HepG2 (cell line): Measurements from ENCODE around the gene RAB3IP. TPM values are rescaled to one million over a fixed set of nuclear protein-coding genes. Genes with fewer than 3 reads are reported as not detected.
A peak's percentile ranks its signal among the peaks of the same experiment; 100 is the strongest.

Experiments
- CBX1 ChIP-seq: IDR thresholded peaks from one replicate; pipeline ENCODE4 v1.6.1; 2016; ENCODE audit warnings: antibody characterized with exemption, low read depth
- FIP1L1 ChIP-seq: fragments of 200-400 bp; formaldehyde crosslinking; IDR thresholded peaks from 2 replicates; pipeline ENCODE4 v1.6.1; 2018; ENCODE audit warnings: low read depth, mild to moderate bottlenecking, low read length, moderate library complexity, borderline replicate concordance; ENCODE audit not compliant: insufficient read depth
- ISX ChIP-seq: sonication (generic); formaldehyde crosslinking; conservative IDR thresholded peaks from 2 replicates; pipeline ENCODE4 v1.5.0; 2020; ENCODE audit warnings: missing genetic modification reagents
- JUN ChIP-seq: sonication (generic); formaldehyde crosslinking; IDR thresholded peaks from 2 replicates; pipeline ENCODE4 v1.4.0; 2020; ENCODE audit warnings: mild to moderate bottlenecking, missing genetic modification reagents
- SAP130 ChIP-seq: IDR thresholded peaks from 2 replicates; pipeline ENCODE4 v1.6.1; 2016; ENCODE audit warnings: low read depth
- SP4 ChIP-seq: sonication (generic); formaldehyde crosslinking; IDR thresholded peaks from 2 replicates; pipeline ENCODE4 v1.8.1; 2023; ENCODE audit warnings: mild to moderate bottlenecking, missing genetic modification reagents
- ZFX ChIP-seq: sonication (generic); formaldehyde crosslinking; IDR thresholded peaks from 2 replicates; pipeline ENCODE4 v1.4.0; 2020; ENCODE audit warnings: mild to moderate bottlenecking, low read depth, missing genetic modification reagents, moderate library complexity
- ZNF296 ChIP-seq: sonication (generic); formaldehyde crosslinking; conservative IDR thresholded peaks from 2 replicates; pipeline ENCODE4 v1.5.0; 2020; ENCODE audit warnings: mild to moderate bottlenecking, missing genetic modification reagents
- ZNF407 ChIP-seq: sonication (generic); formaldehyde crosslinking; IDR thresholded peaks from one replicate; pipeline ENCODE4 v1.5.1; 2020; ENCODE audit warnings: mild to moderate bottlenecking, missing genetic modification reagents; ENCODE audit errors: not compliant biosample characterization
- polyA plus RNA-seq, 8 experiments: library from polyadenylated mRNA; depleted of rRNA in 3 of 8; stranded (reverse) in 7 of 8; unstranded in 1 of 8; fragments of >200 nt; fragmentation: Illumina TruSeq in 4 of 8; extraction: Trizol in 4 of 8; gene quantifications; 2 replicates each; pipeline versions ENCODE4 v1.2.1 to v1.2.3, GENCODE V29; 2011 to 2016; ENCODE audit warnings: low read depth in 4 of 8, missing spikeins in 1 of 8, mixed read lengths in 1 of 8; ENCODE audit not compliant: insufficient read depth in 1 of 8
- total RNA-seq, 5 experiments: library from RNA; depleted of rRNA; stranded (reverse); fragments of >200 nt; fragmentation: Illumina TruSeq; extraction: Trizol; gene quantifications; 2 replicates each; pipeline ENCODE4 v1.2.3, GENCODE V29; 2016; ENCODE audit warnings: low read depth in 1 of 5
- TF ChIP-seq, protein P1 (sequence below): sonication (generic); formaldehyde crosslinking; IDR thresholded peaks from 2 replicates; pipeline ENCODE4 v1.4.0; 2020; ENCODE audit warnings: mild to moderate bottlenecking, missing genetic modification reagents
- TF ChIP-seq, protein P2 (sequence below): sonication (generic); formaldehyde crosslinking; IDR thresholded peaks from 2 replicates; pipeline ENCODE4 v1.4.0; 2020; ENCODE audit warnings: mild to moderate bottlenecking, missing genetic modification reagents
- TF ChIP-seq, protein P3 (sequence below): sonication (generic); formaldehyde crosslinking; IDR thresholded peaks from 2 replicates; pipeline ENCODE4 v1.5.1; 2020; ENCODE audit warnings: mild to moderate bottlenecking, missing genetic modification reagents, borderline replicate concordance
- TF ChIP-seq, protein P4 (sequence below): IDR thresholded peaks from 2 replicates; pipeline ENCODE4 v1.6.1; 2012; ENCODE audit warnings: low read depth, low read length, improper control_type of control experiment

The RAB3IP gene
- total and polyA plus RNA-seq, 2 of the 13 experiments (the other 11 are each of a cell fraction or from before 2014, with no cell fraction given), result 33.6 to 41.1 TPM

GRCh38 chr12:69738351-69739286 lies at the start of gene RAB3IP (continued):
- TF ChIP-seq ZNF407 (CRISPR knock-in tag), result peak; percentile 21
- TF ChIP-seq, protein P1, sequence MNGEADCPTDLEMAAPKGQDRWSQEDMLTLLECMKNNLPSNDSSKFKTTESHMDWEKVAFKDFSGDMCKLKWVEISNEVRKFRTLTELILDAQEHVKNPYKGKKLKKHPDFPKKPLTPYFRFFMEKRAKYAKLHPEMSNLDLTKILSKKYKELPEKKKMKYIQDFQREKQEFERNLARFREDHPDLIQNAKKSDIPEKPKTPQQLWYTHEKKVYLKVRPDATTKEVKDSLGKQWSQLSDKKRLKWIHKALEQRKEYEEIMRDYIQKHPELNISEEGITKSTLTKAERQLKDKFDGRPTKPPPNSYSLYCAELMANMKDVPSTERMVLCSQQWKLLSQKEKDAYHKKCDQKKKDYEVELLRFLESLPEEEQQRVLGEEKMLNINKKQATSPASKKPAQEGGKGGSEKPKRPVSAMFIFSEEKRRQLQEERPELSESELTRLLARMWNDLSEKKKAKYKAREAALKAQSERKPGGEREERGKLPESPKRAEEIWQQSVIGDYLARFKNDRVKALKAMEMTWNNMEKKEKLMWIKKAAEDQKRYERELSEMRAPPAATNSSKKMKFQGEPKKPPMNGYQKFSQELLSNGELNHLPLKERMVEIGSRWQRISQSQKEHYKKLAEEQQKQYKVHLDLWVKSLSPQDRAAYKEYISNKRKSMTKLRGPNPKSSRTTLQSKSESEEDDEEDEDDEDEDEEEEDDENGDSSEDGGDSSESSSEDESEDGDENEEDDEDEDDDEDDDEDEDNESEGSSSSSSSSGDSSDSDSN (CRISPR knock-in tag), result no peak
- no peak for TF ChIP-seq JUN (CRISPR knock-in tag)
- TF ChIP-seq ZFX (CRISPR knock-in tag), result peak; percentile 82
- TF ChIP-seq, protein P2, sequence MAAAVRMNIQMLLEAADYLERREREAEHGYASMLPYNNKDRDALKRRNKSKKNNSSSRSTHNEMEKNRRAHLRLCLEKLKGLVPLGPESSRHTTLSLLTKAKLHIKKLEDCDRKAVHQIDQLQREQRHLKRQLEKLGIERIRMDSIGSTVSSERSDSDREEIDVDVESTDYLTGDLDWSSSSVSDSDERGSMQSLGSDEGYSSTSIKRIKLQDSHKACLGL (CRISPR knock-in tag), result peak; percentile 65; the same call in 1 of the 2 replicates
- peak; percentile 27; the same call in 1 of the 2 replicates for TF ChIP-seq SP4
- TF ChIP-seq, protein P3, sequence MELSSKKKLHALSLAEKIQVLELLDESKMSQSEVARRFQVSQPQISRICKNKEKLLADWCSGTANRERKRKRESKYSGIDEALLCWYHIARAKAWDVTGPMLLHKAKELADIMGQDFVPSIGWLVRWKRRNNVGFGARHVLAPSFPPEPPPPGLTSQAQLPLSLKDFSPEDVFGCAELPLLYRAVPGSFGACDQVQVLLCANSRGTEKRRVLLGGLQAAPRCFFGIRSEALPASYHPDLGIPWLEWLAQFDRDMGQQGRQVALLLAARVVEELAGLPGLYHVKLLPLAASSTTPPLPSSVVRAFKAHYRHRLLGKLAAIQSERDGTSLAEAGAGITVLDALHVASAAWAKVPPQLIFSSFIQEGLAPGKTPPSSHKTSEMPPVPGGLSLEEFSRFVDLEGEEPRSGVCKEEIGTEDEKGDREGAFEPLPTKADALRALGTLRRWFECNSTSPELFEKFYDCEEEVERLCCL, result no peak
- no peak for TF ChIP-seq CBX1
- TF ChIP-seq ZNF296 (CRISPR knock-in tag), result no peak
- TF ChIP-seq SAP130 (CRISPR knock-in tag), result peak; percentile 42; the same call in 1 of the 2 replicates
- TF ChIP-seq, protein P4, sequence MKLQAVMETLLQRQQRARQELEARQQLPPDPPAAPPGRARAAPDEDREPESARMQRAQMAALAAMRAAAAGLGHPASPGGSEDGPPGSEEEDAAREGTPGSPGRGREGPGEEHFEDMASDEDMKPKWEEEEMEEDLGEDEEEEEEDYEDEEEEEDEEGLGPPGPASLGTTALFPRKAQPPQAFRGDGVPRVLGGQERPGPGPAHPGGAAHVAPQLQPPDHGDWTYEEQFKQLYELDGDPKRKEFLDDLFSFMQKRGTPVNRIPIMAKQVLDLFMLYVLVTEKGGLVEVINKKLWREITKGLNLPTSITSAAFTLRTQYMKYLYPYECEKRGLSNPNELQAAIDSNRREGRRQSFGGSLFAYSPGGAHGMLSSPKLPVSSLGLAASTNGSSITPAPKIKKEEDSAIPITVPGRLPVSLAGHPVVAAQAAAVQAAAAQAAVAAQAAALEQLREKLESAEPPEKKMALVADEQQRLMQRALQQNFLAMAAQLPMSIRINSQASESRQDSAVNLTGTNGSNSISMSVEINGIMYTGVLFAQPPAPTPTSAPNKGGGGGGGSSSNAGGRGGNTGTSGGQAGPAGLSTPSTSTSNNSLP, result no peak
- TF ChIP-seq FIP1L1, result no peak
- 0 out of 2 replicates have a peak, but pooled peaks have one; percentile 38 for TF ChIP-seq ISX (CRISPR knock-in tag)
